HG02973 (cell line): ENCODE results near the gene DKK3.

ENCODE experiments used
- ATAC-seq: cut with Tn5 transposase; IDR thresholded peaks from one replicate; pipeline ENCODE4 v1.9.1; 2021; ENCODE audit warnings: moderate library complexity; ENCODE audit not compliant: unreplicated experiment

DKK3 gene

DNA sequence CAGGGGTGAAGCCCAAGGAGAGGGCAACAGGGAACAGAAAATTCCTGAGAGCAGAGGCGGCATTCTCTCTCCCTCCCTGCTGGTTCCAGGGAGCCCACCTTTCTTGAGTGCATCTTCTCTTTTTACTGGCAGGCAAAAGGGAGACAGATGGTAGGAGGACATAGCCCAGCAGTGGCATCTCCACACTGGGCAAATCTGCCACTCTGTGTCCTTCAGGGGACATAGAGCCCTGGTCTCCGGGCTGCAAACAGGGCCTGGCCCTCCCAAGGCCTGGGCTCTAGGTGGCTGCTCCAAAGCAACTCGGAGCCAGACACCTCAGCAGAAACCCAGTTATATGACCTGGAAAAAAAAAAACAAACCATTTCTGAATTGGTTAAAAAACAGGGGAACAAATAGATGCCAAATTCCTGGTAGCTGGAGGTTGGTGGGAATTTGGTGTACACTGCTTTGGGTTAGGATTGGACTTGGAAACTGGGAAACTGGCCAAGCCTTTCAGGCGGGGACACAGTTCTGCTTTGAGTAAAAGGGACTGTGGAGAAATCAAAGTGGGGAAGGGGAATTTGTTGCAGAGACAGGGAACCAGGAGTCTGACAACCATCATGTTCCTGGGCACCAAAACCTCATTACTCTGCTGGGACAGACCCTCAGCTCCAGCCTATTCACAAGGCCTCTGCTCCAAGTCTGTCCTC is 23.6 kb upstream of the DKK3 start:
- ATAC-seq, result no peak

- ATAC-seq, result no peak
Measured at GRCh38 chr11:12029738-12030363, 21.4 kb upstream of the DKK3 start.

DNA sequence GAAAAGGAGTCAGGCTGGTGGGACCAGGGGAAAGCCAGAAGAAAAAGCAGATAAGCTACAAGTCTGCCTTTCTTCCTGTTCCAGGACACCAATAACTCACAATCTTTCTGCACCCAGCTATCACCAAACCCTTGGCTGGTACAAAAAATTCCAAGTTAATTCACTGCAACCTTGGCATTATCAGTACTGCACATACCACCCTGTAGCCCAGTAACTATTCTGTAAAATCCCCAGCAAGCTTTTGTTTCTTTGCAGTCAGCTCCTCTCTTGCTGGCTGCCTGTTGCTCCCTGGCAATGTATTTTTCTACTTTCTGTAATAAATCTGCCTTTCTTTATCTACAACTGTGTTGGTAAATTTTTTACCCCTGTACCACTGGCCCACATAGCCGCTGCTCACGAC is 20.7 kb upstream of the DKK3 start:
- no peak for ATAC-seq

GRCh38 chr11:12028303-12028702 is 19.9 kb upstream of the DKK3 start:
- ATAC-seq, result no peak

DNA sequence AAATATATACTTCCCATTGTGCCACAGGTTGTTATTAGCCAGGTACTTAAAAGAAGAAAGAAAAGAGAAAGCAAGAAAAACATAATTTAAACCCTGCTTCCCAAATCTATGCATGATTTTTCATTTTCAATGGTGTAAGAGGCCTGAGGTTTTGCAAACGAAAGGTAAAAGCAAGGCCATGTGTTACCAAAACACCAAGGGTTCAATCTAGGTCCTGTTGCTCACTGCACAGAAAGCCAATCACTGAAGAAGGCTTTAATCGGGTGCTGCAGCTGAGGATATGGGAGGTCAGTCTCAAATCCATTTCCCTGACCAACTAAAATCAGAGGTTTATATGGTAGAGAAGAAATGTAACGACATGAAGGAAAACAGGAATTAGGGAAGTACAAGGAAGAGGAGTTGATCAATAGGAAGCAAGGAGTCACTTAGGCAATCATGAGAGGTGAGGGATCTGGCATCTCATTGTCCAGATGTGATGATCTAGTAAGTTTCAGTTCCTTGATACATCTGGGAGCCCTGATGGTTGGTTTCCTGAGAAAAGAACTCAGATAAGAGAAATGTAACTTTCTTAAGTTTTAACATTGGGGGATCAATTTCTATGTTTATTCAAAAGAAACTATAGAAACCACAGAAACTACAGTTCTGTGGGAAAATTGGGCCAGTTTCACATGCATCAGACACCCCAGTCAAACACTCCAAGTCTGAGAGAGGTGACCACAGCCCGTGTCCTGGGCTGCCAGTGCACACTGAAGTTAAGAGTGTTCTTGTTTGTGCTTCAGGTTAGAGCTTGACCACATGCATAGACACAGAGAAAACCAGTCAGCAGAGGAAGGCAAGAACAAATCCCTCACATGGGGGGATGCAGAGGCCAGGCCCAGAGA is 18.1 kb upstream of the DKK3 start:
- ATAC-seq, result no peak

GRCh38 chr11:12024254-12024926 is 16.0 kb upstream of the DKK3 start:
- no peak for ATAC-seq

GRCh38 chr11:12023015-12023414 is 14.6 kb upstream of the DKK3 start:
- ATAC-seq, result no peak

DNA sequence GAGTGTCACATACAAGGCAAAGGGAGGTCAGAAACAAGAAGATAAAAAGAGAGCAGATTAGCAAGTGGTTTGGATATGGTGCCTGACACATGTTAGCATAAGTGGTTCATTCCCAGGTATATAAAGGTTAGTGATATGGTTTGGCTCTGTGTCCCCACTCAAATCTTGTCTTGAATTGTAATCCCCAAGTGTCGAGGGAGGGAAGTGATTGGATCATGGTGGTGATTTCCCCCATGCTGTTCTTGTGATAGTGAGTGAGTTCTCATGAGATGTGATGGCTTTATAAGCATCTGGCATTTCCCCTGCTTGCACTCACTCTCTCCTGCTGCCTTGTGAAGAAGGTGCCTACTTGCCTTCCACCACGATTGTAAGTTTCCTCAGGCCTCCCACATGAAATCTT is 12.1 kb upstream of the DKK3 start:
- no peak for ATAC-seq

DNA sequence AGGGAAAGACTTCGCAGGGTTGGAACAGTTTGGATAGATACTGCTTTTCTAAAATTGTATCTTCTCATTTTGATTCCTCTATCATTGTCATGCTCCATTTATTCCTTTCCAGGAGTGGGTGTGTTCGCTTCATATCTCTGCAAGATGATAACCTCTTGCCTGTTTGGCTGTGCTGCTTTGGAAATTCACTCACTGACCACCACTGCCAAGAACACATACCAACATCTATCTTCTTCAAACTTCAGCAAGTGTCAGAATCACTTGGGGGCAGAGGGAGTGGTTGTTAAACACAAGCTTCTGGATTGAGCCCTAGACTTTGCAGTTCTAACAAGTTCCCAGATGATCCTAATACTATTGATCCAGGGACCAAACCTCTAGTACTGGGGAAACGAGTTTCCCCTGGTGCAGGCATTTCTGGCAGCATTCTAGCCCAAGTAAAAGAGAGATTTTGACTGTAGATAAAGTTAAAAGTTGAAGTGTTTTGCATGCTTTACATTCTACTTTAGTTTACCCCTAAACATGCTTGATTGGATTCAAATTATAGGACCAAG is 11.5 kb upstream of the DKK3 start:
- ATAC-seq, result no peak

DNA sequence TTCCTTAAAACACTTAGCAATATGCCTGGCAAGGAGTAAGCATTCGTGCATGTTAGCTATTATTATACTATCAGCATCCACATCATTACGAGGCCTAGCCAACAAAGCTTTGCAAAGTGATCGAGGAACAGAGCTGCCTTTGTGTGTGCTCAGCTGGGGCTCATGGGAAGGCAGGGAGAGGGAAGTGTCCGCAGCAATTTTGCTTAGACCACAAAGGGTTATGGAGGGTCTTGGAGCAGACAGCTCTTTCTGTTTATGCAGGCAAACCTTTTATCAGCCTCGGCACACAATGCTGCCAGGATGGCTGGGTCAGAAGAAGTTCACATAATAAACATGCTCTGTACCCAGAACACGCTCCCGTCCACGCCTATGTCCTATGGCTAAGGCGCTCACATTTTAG is 10.9 kb upstream of the DKK3 start:
- no peak for ATAC-seq

DNA sequence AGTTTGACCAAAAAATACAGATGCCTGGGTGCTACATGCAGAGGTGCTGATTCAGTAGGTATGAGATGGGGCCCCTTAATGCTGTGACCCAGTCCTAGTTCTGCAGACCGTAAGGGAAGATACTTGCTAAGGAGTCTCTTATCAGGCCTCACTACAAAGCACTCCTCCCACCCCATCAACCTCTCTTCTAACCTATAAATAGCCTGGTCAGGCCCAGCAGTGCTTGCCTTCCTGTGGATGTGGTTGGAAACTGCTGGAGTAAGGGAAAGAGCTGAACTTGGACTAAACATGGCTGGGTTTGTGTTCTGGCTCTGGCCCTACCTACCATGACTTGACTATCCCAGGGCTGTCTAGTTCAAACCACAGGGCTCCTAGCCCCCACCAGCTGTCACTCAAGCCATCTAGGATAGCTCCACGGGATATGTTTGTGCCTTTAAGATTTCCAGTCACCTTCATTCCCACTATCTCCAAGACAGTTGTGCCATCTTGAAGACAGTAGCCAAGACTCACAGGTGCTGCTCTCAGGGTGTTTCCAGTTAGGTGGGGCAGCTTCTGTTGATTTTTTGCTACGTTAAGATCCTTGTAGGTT is 9.5 kb upstream of the DKK3 start:
- ATAC-seq, result no peak

- no peak for ATAC-seq
Measured at GRCh38 chr11:12017243-12017678, 8.8 kb upstream of the DKK3 start.

GRCh38 chr11:12016246-12016645 is 7.8 kb upstream of the DKK3 start:
- no peak for ATAC-seq

DNA sequence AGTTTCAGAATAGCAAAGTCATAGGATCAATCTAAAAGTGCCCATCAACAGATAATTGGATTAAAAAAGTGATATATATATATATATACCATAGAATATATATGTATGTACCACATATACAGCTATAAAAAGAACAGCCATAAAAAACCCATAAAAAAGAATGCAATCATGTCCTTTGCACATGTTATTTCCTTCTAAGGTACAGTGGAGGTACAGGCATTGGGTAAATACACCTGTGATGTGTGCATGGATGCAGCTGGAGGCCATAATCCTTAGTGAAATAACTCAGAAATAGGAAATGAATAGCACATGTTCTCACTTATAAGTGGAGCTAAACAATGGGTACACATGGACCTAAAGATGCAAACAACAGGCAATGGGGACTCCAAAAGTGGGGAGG is 7.1 kb upstream of the DKK3 start:
- ATAC-seq, result no peak

GRCh38 chr11:12013781-12014180 is 5.4 kb upstream of the DKK3 start:
- ATAC-seq, result no peak

DNA sequence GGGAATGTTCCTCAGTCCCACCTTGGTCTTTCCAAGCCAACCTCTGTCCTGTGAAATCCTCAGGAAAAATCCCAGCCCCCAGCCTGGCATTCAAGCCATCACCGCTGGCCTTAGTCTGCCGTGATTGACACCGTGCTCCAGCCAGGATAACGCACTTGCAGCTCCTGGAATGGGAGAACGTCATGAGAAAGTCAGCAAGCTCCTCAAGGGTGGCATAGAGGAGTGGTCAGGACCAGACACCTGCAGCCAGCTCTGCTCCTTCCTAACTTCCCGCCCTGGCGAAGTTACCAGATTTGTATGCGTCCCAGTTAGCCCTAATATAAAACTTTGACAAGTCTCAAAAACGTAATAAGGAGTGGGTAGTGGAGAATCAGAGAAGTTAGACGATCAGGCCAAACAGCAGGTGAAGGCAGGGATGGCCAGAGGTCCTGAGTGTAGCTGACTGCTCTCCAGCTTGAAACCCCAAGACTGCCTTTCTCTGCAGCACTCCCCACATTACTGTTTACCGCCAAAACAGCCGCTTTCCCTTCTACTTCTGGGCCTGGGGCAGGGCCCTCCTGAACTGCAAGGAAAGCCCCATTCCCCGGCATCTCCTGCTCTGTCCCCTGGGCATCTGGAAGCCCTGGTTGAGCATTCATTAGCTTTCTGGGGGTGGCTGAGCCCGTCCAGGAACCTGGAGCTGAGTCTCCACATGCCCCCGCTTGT is 1.3 kb upstream of the DKK3 start:
- ATAC-seq, result no peak

GRCh38 chr11:12008790-12009616 is 577 bp upstream of the DKK3 start:
- ATAC-seq, result no peak

DNA sequence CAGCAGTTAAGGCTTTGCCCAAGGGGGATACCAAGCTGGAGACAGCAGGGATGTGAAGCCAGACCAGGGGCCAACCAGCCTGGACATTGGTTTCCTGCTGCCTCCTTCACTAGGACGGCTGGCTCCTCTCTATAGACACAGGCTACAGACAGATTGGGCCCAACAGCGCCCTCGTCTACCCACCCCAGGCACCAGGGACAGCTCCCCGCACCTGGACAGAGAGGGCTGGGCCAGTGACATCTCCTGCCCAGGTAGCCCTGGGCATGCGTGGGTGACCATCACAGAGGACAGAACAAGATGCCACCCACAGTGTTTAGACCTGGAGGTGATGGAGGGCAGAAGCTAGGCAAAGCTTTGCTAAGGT is 1.2 kb downstream of the DKK3 start:
- ATAC-seq, result no peak

- ATAC-seq, result no peak
Measured at GRCh38 chr11:12006552-12007229, 1.7 kb downstream of the DKK3 start.
